ENCODE results near the gene CLCF1. TPM values are rescaled to one million over a fixed set of nuclear protein-coding genes. Genes with fewer than 3 reads are reported as not detected.
"Not testable (repeated sequence)": the region's sequence is repeated elsewhere in the genome, so short reads cannot be mapped to it uniquely, and the experiment has no call there.

The CLCF1 gene
- total RNA-seq, 1 experiment from 2014 or later: not detected

- DNase-seq (ENCODE audit: low read depth, low spot score): no peak
- in situ Hi-C loops (cut with HindIII; ENCODE audit: low pct_unique_long_range_greater_than_20kb, low sequenced_read_pairs): no loop called here
Measured at GRCh38 chr11:67410369-67410831, 37.0 kb upstream of the CLCF1 start.

- no peak for DNase-seq (ENCODE audit: low read depth, low spot score)
- in situ Hi-C loops (cut with HindIII; ENCODE audit: low pct_unique_long_range_greater_than_20kb, low sequenced_read_pairs): no loop called here
Measured at GRCh38 chr11:67409781-67410368, 36.5 kb upstream of the CLCF1 start.

DNA sequence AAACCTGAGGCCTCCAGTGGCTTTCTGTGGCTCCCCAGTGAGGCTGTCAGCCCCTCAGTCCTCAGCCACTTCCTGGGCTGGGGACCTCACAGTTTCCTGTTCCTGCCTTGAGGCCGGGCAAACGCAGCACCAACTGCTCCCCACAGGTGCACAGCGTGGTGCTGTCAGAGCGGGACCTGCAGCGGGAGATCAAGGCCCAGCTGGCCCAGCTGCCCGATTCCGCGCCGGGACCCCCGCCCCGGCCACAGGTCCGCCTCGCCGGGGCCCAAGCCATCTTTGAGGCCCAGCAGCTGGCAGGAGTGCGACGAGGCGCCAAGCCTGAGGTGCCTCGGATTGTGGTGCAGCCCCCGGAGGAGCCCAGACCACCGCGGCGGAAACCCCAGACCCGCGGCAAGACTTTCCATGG lies 35.9 kb upstream of the CLCF1 start:
- in situ Hi-C loops (cut with HindIII; ENCODE audit: low pct_unique_long_range_greater_than_20kb, low sequenced_read_pairs): no loop called here
- no peak for DNase-seq (ENCODE audit: low read depth, low spot score)

DNA sequence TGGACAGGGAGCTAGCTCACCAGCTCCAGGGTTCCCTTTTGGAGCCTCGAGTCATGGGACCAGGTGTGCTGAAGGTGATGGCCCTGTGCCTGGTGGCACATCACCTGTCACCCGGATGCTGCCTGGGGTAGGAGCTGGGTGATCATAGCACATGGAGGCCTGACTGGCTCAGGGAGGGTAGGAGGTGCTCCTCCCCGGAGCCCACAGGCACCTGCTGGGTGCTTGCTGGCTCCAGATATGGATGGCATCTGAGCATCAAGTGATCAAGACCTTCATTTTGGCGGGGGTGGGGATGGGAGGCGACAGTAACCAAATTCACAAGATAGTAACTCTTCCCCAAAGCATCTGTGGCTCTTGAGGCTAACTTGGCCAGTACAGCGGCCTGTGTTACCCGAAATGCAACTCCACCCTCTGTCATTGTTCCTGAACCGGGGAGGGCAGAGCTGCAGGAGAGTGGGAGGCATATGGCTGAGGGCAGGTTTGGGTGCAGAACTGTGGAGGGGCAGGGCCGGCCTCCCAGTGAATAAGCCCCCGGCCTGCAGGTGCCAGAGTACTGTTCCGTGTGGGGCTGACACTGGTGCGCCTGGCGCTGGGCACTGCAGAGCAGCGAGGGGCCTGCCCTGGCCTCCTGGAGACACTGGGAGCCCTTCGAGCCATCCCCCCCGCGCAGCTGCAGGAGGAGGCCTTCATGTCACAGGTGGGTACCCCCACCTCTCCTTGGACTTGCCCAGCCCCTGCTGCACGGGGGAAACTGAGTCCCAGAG lies 35.2 kb upstream of the CLCF1 start:
- no peak for DNase-seq (ENCODE audit: low read depth, low spot score)
- in situ Hi-C loops (cut with HindIII; ENCODE audit: low pct_unique_long_range_greater_than_20kb, low sequenced_read_pairs): no loop called here

GRCh38 chr11:67407688-67408163 lies 34.3 kb upstream of the CLCF1 start:
- in situ Hi-C loops (cut with HindIII; ENCODE audit: low pct_unique_long_range_greater_than_20kb, low sequenced_read_pairs): no loop called here
- no peak for DNase-seq (ENCODE audit: low read depth, low spot score)

- in situ Hi-C loops (cut with HindIII; ENCODE audit: low pct_unique_long_range_greater_than_20kb, low sequenced_read_pairs): no loop called here
- no peak for DNase-seq (ENCODE audit: low read depth, low spot score)
Measured at GRCh38 chr11:67406969-67407687, 33.7 kb upstream of the CLCF1 start.

DNA sequence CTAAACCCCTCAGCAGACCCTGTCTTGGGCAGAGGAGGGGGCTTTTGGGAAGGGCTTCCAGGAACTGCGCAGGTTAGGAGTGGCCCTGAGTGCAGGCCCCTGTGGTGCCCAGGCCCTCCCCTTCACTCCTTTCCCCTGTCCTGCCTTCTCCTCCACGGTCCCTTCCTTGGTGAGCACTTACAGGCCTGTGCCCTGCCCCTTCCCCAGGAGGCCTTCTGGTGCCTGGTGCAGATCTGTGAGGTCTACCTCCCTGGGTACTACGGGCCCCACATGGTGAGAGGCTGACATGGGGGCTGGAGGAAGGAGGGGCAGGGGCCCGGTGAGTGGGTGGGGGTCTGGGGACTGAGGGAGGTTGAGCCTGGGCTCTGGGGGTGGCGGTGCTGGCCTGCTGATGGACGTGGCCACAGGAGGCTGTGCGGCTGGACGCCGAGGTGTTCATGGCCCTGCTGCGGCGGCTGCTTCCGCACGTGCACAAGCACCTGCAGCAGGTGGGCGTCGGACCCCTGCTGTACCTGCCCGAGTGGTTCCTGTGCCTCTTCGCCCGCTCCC lies 33.1 kb upstream of the CLCF1 start:
- DNase-seq (ENCODE audit: low read depth, low spot score): no peak
- in situ Hi-C loops (cut with HindIII; ENCODE audit: low pct_unique_long_range_greater_than_20kb, low sequenced_read_pairs): no loop called here

DNA sequence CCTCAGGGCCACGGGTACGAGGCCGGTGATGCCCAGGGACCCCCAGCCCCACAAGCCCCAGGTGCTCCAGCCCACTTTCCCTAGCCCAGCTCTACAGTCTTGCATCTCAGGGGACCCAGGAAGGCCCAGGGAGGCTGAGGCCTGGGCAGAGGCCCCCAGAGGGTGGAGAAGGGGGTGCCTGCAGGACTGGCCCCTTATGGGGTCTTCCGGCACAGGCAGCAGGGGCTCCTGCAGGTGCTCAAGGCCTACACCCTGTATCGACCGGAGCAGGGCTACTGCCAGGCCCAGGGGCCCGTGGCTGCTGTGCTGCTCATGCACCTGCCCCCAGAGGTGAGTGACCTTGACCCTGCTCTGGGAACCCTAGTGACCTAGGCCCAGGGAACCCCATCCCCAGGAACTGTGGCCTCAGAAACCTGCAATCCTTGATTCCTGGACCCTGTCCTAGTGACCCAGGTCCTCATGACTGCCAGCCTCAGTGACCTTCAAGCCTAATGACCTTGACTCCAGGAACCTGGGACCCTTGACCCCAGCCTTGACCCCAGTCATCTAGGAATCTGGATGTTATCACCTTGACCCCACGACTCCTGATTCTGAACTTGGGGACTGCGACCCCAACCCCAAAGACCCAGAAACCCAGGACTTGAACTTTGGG lies 32.4 kb upstream of the CLCF1 start:
- in situ Hi-C loops (cut with HindIII; ENCODE audit: low pct_unique_long_range_greater_than_20kb, low sequenced_read_pairs): no loop called here
- DNase-seq (ENCODE audit: low read depth, low spot score): no peak

GRCh38 chr11:67405196-67405567 lies 31.8 kb upstream of the CLCF1 start:
- no peak for DNase-seq (ENCODE audit: low read depth, low spot score)
- in situ Hi-C loops (cut with HindIII; ENCODE audit: low pct_unique_long_range_greater_than_20kb, low sequenced_read_pairs): no loop called here

GRCh38 chr11:67404515-67405195 lies 31.3 kb upstream of the CLCF1 start:
- in situ Hi-C loops (cut with HindIII; ENCODE audit: low pct_unique_long_range_greater_than_20kb, low sequenced_read_pairs): no loop called here
- no peak for DNase-seq (ENCODE audit: low read depth, low spot score)

- DNase-seq (ENCODE audit: low read depth, low spot score); in situ Hi-C loops (cut with HindIII; ENCODE audit: low pct_unique_long_range_greater_than_20kb, low sequenced_read_pairs): not testable (repeated sequence)
Measured at GRCh38 chr11:67403085-67403484, 29.7 kb upstream of the CLCF1 start.

GRCh38 chr11:67402192-67402839 lies 28.9 kb upstream of the CLCF1 start:
- DNase-seq (ENCODE audit: low read depth, low spot score); in situ Hi-C loops (cut with HindIII; ENCODE audit: low pct_unique_long_range_greater_than_20kb, low sequenced_read_pairs): not testable (repeated sequence)

DNA sequence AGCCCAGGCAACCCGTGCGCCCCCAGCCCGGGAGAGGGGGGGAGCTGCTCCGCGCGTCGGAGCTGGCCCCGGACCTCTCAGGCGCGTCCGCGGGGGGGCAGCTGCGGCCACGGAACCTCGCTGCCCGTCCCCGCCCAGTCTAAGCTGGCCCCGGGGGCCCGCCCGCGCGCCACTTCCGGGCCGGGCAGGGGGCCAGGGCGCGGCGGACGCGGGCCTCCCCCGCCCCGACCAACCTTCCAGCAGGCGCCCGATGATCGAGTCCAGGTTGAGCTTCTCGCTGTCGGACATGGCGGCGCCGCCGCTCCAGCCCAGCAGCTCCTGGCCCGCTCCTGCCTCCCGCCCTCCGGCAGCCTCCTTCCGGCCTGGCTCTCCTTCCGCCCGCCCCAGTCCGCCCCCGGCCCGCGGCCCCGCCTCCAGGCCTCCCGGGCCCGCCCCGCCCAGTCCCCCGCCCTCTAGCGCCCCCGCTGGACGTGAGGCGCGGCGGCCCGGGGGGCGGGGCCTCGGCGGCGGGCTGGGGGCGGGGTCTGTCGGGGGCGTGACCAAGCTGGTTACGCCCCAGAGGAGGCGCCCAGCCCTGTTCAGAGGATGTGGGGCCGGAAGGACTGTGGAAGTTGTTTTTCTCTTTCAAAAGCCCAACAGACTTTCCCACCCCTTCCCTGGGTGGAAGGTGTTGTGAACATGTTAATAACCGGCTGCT lies 28.2 kb upstream of the CLCF1 start, which contains the start of gene PPP1CA:
Gene PPP1CA (minus strand): TSS at position 364 of the 697 bp plus-strand sequence. CDS start 76 bp downstream, at position 288.
- peak; percentile 77 for DNase-seq (ENCODE audit: low read depth, low spot score)
- in situ Hi-C loops (cut with HindIII; ENCODE audit: low pct_unique_long_range_greater_than_20kb, low sequenced_read_pairs): no loop called here

- in situ Hi-C loops (cut with HindIII; ENCODE audit: low pct_unique_long_range_greater_than_20kb, low sequenced_read_pairs): no loop called here
- DNase-seq (ENCODE audit: low read depth, low spot score): no peak
Measured at GRCh38 chr11:67400942-67401494, 27.6 kb upstream of the CLCF1 start.

DNA sequence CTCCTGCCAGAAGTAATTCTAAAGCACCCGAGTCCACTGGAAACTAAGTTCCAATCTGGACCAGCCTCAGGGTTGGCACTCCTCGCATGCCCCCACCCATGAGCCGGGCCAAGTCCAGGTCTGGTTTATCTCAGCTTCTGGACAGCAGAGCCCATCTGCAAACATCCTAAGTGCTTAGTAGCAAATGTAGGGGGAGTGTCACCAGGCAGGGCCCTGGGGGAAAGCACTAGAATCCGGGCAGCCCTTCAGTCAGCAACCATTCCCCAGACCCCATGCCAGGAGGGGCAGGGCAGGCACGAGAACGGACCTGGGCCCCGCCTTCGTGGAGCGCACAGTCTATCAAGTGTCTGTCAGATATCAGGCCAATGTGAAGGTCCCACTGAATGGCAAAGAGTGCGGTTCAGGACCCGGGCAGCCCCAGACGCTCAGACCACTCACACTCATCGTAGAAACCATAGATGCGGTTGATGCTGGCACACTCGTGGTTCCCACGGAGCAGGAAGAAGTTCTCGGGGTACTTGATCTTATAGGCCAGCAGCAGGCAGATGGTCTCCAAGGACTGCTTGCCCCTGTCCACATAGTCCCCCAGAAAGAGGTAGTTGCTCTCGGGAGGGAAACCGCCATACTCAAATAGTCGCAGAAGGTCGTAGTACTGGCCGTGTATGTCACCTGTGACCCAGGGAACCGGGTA lies 27.0 kb upstream of the CLCF1 start:
- in situ Hi-C loops (cut with HindIII; ENCODE audit: low pct_unique_long_range_greater_than_20kb, low sequenced_read_pairs): no loop called here
- no peak for DNase-seq (ENCODE audit: low read depth, low spot score)

All from SK-MEL-5 (cell line).